ENCODE measurements around the gene THRAP3.

THRAP3 gene

DNA sequence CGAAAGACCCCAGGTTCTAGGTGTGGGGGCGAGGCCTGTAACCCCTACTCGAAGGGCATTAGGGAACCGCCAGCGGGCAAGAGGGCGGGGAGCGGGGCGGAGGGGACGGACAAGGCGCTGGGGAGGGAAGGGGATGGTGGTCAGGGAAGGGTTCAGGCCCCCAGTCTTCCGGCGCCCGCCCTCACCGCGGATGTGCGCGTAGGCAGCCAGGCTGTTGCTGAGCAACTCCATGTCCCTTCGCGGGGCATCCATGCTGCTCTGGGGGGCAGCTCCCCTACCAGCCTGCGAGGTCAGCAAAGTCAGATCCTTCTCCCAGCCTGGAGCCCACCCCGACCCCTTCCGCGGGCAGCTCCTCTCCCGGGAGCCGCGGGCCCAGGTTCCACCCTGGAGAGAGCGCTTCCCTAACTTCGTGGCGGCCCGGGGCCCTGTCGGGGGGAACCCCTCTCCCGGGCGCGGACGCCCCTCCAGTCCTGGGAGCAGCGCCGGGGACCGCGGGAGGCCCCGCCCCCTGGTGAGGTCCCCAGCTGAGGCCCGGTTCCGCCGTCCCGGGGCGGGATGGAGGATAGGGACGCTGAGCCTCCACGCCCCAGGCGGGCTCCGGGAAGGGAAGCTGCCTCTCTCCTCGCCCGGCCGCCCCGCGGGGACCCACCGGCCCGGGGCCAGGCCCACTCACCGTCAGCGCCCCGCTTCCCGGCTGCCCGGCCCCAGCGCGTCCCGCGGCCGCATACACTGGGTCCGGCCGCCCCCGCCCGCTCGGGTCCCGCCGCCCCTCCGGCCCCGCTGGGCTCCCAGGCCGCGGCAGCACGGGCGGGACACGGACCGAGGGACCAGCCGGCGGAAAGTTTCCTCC is 98.8 kb downstream of the THRAP3 start:
- no peak for TF ChIP-seq CTCF (IDR thresholded peaks at IDR 0.05; ENCODE audit: insufficient read depth, low read length, missing control alignments)
- ChIA-PET POLR2A (interaction anchor here (1.0 to 3.0 kb wide), 9 partner anchors 14 to 174 kb away, joined by 3 to 19 read pairs (median 5); partner anchors contain the start of genes LSM10, STK40 and TRAPPC3), CTCF (interaction anchor here (1.0 to 3.5 kb wide), 12 partner anchors 16 to 223 kb away, joined by 3 to 17 read pairs (median 4); partner anchors contain the start of genes SH3D21 and TRAPPC3)
- peak overlapping the region; percentile 78 for H3K4me3 ChIP-seq (ENCODE audit: low read depth, low read length)
- DNase-seq (ENCODE audit: low read depth, low spot score), result no peak

- POLR2A ChIA-PET, result interaction anchor here (1.0 to 3.0 kb wide), 7 partner anchors 15 to 174 kb away, joined by 3 to 19 read pairs (median 5); partner anchors contain the start of genes STK40 and TRAPPC3
- CTCF ChIA-PET, result interaction anchor here (0.8 to 3.5 kb wide), 14 partner anchors 14 to 223 kb away, joined by 3 to 17 read pairs (median 4); partner anchors contain the start of genes SH3D21 and TRAPPC3
- no peak for TF ChIP-seq CTCF (IDR thresholded peaks at IDR 0.05; ENCODE audit: insufficient read depth, low read length, missing control alignments)
- no peak for DNase-seq (ENCODE audit: low read depth, low spot score)
- H3K4me3 ChIP-seq (ENCODE audit: low read depth, low read length), result peak within 1 kb of the TSS; percentile 78
These were observed 99.6 kb downstream of the THRAP3 start, which contains the start of gene EVA1B for GRCh38 chr1:36323636-36324352. TSS of gene EVA1B (minus strand) at chr1:36323645. CDS start at chr1:36323037, 608 bp downstream.

DNA sequence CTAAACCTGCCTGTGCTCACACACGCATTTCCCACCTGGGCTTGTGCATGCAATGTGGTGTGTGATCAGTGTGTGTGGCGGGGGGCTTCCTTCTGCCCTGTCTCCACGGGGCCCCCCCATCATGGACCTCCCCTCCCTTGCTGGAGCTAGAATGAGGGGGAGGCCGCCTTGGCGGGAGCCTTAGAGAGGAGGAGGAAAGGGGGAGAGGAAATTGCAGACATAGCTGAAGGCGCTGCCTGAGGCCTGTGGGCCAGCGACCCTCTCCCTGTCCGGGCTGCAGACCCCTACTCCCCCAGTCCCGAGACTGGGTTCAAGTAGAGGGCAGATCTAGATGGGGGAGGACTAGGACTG is 100.1 kb downstream of the THRAP3 start:
- TF ChIP-seq CTCF (IDR thresholded peaks at IDR 0.05; ENCODE audit: insufficient read depth, low read length, missing control alignments), result no peak
- ChIA-PET POLR2A (interaction anchor here (1.1 to 2.9 kb wide), 3 partner anchors 27 to 63 kb away, joined by 3 to 19 read pairs (median 4); partner anchors contain the start of gene STK40), CTCF (interaction anchor here (0.8 to 3.5 kb wide), 11 partner anchors 15 to 190 kb away, joined by 3 to 17 read pairs (median 4); partner anchors contain the start of genes SH3D21 and TRAPPC3)
- DNase-seq (ENCODE audit: low read depth, low spot score), result no peak
- H3K4me3 ChIP-seq (ENCODE audit: low read depth, low read length), result no peak overlapping the region

- no peak for TF ChIP-seq CTCF (IDR thresholded peaks at IDR 0.05; ENCODE audit: insufficient read depth, low read length, missing control alignments)
- no peak overlapping the region for H3K4me3 ChIP-seq (ENCODE audit: low read depth, low read length)
- CTCF ChIA-PET, result interaction anchor here (0.7 to 2.3 kb wide), 6 partner anchors 15 to 94 kb away, joined by 3 to 13 read pairs (median 3); no protein-coding TSS in a partner anchor
- no peak for DNase-seq (ENCODE audit: low read depth, low spot score)
- POLR2A ChIA-PET, result no interaction called here
These were observed 102.3 kb downstream of the THRAP3 start for GRCh38 chr1:36326499-36326898.

- POLR2A ChIA-PET, result no interaction called here
- CTCF ChIA-PET, result interaction anchor here (0.6 to 2.3 kb wide), 6 partner anchors 15 to 249 kb away, joined by 3 to 13 read pairs (median 4); no protein-coding TSS in a partner anchor
These were observed 103.3 kb downstream of the THRAP3 start for GRCh38 chr1:36327421-36328087.

More at GRCh38 chr1:36327421-36328087, 103.3 kb downstream of the THRAP3 start:
- no peak overlapping the region for H3K4me3 ChIP-seq (ENCODE audit: low read depth, low read length)
- DNase-seq (ENCODE audit: low read depth, low spot score), result no peak
- no peak for TF ChIP-seq CTCF (IDR thresholded peaks at IDR 0.05; ENCODE audit: insufficient read depth, low read length, missing control alignments)
